HepG2 (cell line): ENCODE results near the gene MMRN2. TPM values are rescaled to one million over a fixed set of nuclear protein-coding genes. Genes with fewer than 3 reads are reported as not detected.

Experiments
- ATAC-seq: fragments of 200-7000 bp; cut with Tn5 transposase; 3 replicates; pipeline ENCODE4 v1.9.1; 2020; ENCODE audit warnings: mild to moderate bottlenecking, moderate library complexity
- BruUV-seq: library from RNA; stranded (reverse); fragments of 400-500 nt; replicated peaks from 2 replicates; lab custom pipeline; 2021; lab: Mats Ljungman, UMichigan
- CTCF ChIA-PET: fragments of 300-600 bp; formaldehyde crosslinking; extraction: SDS; loops from one replicate; lab custom pipeline; 2021; ENCODE audit warnings: low total read pairs, inconsistent platforms, low intra/inter-chr PET ratio; lab: Yijun Ruan, JAX
- POLR2A ChIA-PET: fragments of 350-600 bp; sonication (Branson Sonifier 250); formaldehyde crosslinking; loops from one replicate; lab custom pipeline; 2020; ENCODE audit warnings: antibody characterized with exemption, inconsistent platforms; lab: Yijun Ruan, JAX
- DNase-seq: peaks from one replicate; pipeline ENCODE4 v3.0.0-alpha.2; 2015; ENCODE audit warnings: low spot score
- FAIRE-seq: peaks from 3 replicates; lab custom pipeline; 2011; peaks lifted over from hg19 to GRCh38; lab: Jason Lieb, UNC
- H2AFZ ChIP-seq: one replicate; pipeline ENCODE4 v1.6.1; 2011; ENCODE audit warnings: low read length, inconsistent platforms
- H3K27ac ChIP-seq: fragments of 300-600 bp; 3 replicates; pipeline ENCODE4 v1.8.0; 2011; ENCODE audit warnings: mixed run types, mild to moderate bottlenecking, mixed read lengths, low read length, inconsistent platforms; ENCODE audit not compliant: insufficient read depth; ENCODE audit errors: extremely low read length
- H3K27me3 ChIP-seq, 2 experiments: fragments of 200-600 bp in 1 of 2; 2 replicates in 1 of 2; 3 replicates in 1 of 2; pipeline versions ENCODE4 v1.6.0 to v1.8.0; 2011; ENCODE audit warnings: low read length in 2 of 2, mild to moderate bottlenecking in 2 of 2, moderate library complexity in 2 of 2, inconsistent platforms in 1 of 2; ENCODE audit not compliant: insufficient read depth in 2 of 2, control insufficient read depth in 1 of 2
- H3K36me3 ChIP-seq, 2 experiments: fragments of 200-600 bp in 1 of 2; replicated peaks in 1 of 2; 2 replicates in 1 of 2; 3 replicates in 1 of 2; pipeline versions ENCODE4 v1.5.1 to v1.8.0; 2011; ENCODE audit warnings: low read length in 2 of 2, inconsistent platforms in 1 of 2; ENCODE audit not compliant: insufficient read depth in 2 of 2, control insufficient read depth in 1 of 2
- H3K4me1 ChIP-seq: 2 replicates; pipeline ENCODE4 v1.5.1; 2012; ENCODE audit warnings: low read length, inconsistent platforms; ENCODE audit not compliant: insufficient read depth
- H3K4me2 ChIP-seq: 2 replicates; pipeline ENCODE4 v1.6.0; 2011; ENCODE audit warnings: low read depth, low read length, inconsistent platforms
- H3K4me3 ChIP-seq, 3 experiments: fragments of 200-600 bp in 1 of 3; sonication (generic), shearing (Covaris generic) in 1 of 3; replicated peaks in 1 of 3; 2 replicates each; pipeline ENCODE4 v1.5.1; 2011 to 2016; ENCODE audit warnings: low read length in 3 of 3, inconsistent platforms in 2 of 3, low read depth in 2 of 3, mild to moderate bottlenecking in 2 of 3, control low read depth in 1 of 3, mixed read lengths in 1 of 3; ENCODE audit not compliant: insufficient read depth in 1 of 3
- H3K79me2 ChIP-seq: one replicate; pipeline ENCODE4 v1.6.1; 2011; ENCODE audit warnings: low read length, inconsistent platforms; ENCODE audit not compliant: insufficient read depth
- H3K9ac ChIP-seq: 2 replicates; pipeline ENCODE4 v1.6.0; 2011; ENCODE audit warnings: mild to moderate bottlenecking, low read depth, low read length, inconsistent platforms; ENCODE audit not compliant: insufficient read depth
- H3K9me3 ChIP-seq: 2 replicates; pipeline ENCODE4 v1.5.1; 2012; ENCODE audit warnings: mild to moderate bottlenecking, low read length
- H4K20me1 ChIP-seq: 2 replicates; pipeline ENCODE4 v1.6.0; 2011; ENCODE audit warnings: inconsistent platforms, mild to moderate bottlenecking, low read length, moderate library complexity; ENCODE audit not compliant: insufficient read depth
- BCL6 ChIP-seq: IDR thresholded peaks from 2 replicates; pipeline ENCODE4 v1.6.1; 2016; ENCODE audit warnings: missing genetic modification reagents, missing compliant biosample characterization
- GTF3A ChIP-seq: sonication (generic); formaldehyde crosslinking; conservative IDR thresholded peaks from 2 replicates; pipeline ENCODE4 v1.4.0; 2020; ENCODE audit warnings: mild to moderate bottlenecking, missing genetic modification reagents
- KAT8 ChIP-seq: IDR thresholded peaks from 2 replicates; pipeline ENCODE4 v1.6.1; 2016; ENCODE audit warnings: missing genetic modification reagents, missing compliant biosample characterization
- SNRNP70 ChIP-seq: fragments of 200-400 bp; formaldehyde crosslinking; IDR thresholded peaks from 2 replicates; pipeline ENCODE4 v1.6.1; 2017; ENCODE audit warnings: mild to moderate bottlenecking, low read depth, low read length, moderate library complexity
- ZFP36L1 ChIP-seq: sonication (generic); formaldehyde crosslinking; IDR thresholded peaks from 2 replicates; pipeline ENCODE4 v1.8.0; 2022; ENCODE audit warnings: mild to moderate bottlenecking, missing genetic modification reagents, moderate library complexity
- ZNF20 ChIP-seq: sonication (generic); formaldehyde crosslinking; IDR thresholded peaks from 2 replicates; pipeline ENCODE4 v1.4.0; 2020; ENCODE audit warnings: mild to moderate bottlenecking, moderate library complexity, missing genetic modification reagents
- ZNF367 ChIP-seq: sonication (generic); formaldehyde crosslinking; IDR thresholded peaks from 2 replicates; pipeline ENCODE4 v1.4.0; 2020; ENCODE audit warnings: missing genetic modification reagents, borderline replicate concordance
- ZNF441 ChIP-seq: sonication (generic); formaldehyde crosslinking; IDR thresholded peaks from 2 replicates; pipeline ENCODE4 v1.7.0; 2021; ENCODE audit warnings: missing genetic modification reagents, borderline replicate concordance
- ZNF549 ChIP-seq: sonication (generic); formaldehyde crosslinking; IDR thresholded peaks from 2 replicates; pipeline ENCODE4 v1.5.0; 2020; ENCODE audit warnings: missing genetic modification reagents
- WGBS: methylation state at CpG from one replicate; pipeline ENCODE4 v1.1.6; 2017; ENCODE audit warnings: low lambda C conversion rate; 5-methylcytosine and 5-hydroxymethylcytosine counted together
- in situ Hi-C: cut with HindIII; loops from 2 replicates; pipeline ENCODE4 v1.10.0; 2017; ENCODE audit warnings: low pct_unique_long_range_greater_than_20kb; ENCODE audit not compliant: extremely low pct_ligation_motif_present
- intact Hi-C: fragments of 100-400 bp; cut with micrococcal nuclease; formaldehyde crosslinking; loops from one replicate; pipeline ENCODE4 v1.10.0; 2022; ENCODE audit not compliant: unreplicated experiment
- polyA plus RNA-seq, 8 experiments: library from polyadenylated mRNA; depleted of rRNA in 3 of 8; stranded (reverse) in 7 of 8; unstranded in 1 of 8; fragments of >200 nt; fragmentation: Illumina TruSeq in 4 of 8; extraction: Trizol in 4 of 8; gene quantifications; 2 replicates each; pipeline versions ENCODE4 v1.2.1 to v1.2.3, GENCODE V29; 2011 to 2016; ENCODE audit warnings: low read depth in 4 of 8, missing spikeins in 1 of 8, mixed read lengths in 1 of 8; ENCODE audit not compliant: insufficient read depth in 1 of 8
- total RNA-seq, 5 experiments: library from RNA; depleted of rRNA; stranded (reverse); fragments of >200 nt; fragmentation: Illumina TruSeq; extraction: Trizol; gene quantifications; 2 replicates each; pipeline ENCODE4 v1.2.3, GENCODE V29; 2016; ENCODE audit warnings: low read depth in 1 of 5
- TF ChIP-seq, protein P1 (sequence below), 2 experiments: sonication (generic) in 1 of 2; formaldehyde crosslinking in 1 of 2; IDR thresholded peaks; 2 replicates each; pipeline versions ENCODE4 v1.6.1 to v1.9.0; 2014 to 2022; ENCODE audit warnings: antibody characterized with exemption in 1 of 2, borderline replicate concordance in 1 of 2, inconsistent platforms in 1 of 2, low read depth in 1 of 2, missing genetic modification reagents in 1 of 2
- TF ChIP-seq, protein P2 (sequence below): IDR thresholded peaks from 2 replicates; pipeline ENCODE4 v1.6.1; 2016
- TF ChIP-seq, protein P3 (sequence below): sonication (generic); formaldehyde crosslinking; IDR thresholded peaks from 2 replicates; pipeline ENCODE4 v1.8.0; 2022; ENCODE audit warnings: low read depth, missing genetic modification reagents
- TF ChIP-seq, protein P4 (sequence below): sonication (generic); formaldehyde crosslinking; IDR thresholded peaks from 2 replicates; pipeline ENCODE4 v1.9.0; 2022; ENCODE audit warnings: low read depth, missing genetic modification reagents

Gene MMRN2
- total and polyA plus RNA-seq, 2 of the 13 experiments (the other 11 are each of a cell fraction or from before 2014, with no cell fraction given), result 0.04 TPM; not detected in 1

DNA sequence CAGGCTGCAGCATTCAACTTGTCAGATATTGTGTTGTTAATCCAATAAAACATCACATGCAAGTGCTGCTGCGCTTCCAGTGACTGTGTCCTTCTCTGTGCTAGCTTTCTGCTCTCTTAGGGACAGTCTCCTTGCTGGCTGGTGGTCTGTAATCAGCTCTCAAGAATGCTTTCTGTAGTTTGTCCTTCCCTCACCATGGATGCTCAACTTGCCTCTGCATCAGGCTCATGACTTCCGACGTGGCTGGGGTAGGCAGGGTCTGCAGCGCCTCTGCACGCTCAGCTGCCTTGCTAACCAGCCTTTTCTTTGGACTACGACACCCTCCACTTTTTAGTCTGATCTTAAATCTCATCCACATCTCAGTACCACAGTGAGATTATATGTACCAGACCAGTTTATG is 58.3 kb downstream of the MMRN2 start:
- in situ Hi-C loops, result no loop called here
- Histone ChIP-seq H3K27me3 (no peaks in the 10 kb centered on the region), H3K9me3 (no peaks in the 10 kb centered on the region), H3K36me3 (peaks cover 10 to 33% of the 10 kb centered on the region in 2 experiments), H3K27ac (no peak overlapping the region), H2AFZ (no peak overlapping the region), H3K4me1 (no peaks in the 10 kb centered on the region), H4K20me1 (no peaks in the 10 kb centered on the region; the same call in 1 of the 2 replicates), H3K4me3 (no peak overlapping the region), H3K4me2 (no peak overlapping the region), H3K9ac (no peak overlapping the region), H3K79me2 (no peaks in the 10 kb centered on the region)
- FAIRE-seq, result no peak
- ATAC-seq, result peak; percentile 33; the same call in 2 of the 3 replicates
- WGBS, result 98% methylated on average over 6 of the region's 6 CpGs
- TF ChIP-seq KAT8 (CRISPR knock-in tag) (no peak), ZNF441 (no peak), ZNF549 (CRISPR knock-in tag) (no peak), SNRNP70 (no peak), GTF3A (no peak), ZNF367 (no peak), BCL6 (CRISPR knock-in tag) (no peak), ZNF20 (no peak), ZFP36L1 (CRISPR knock-in tag) (no peak)
- TF ChIP-seq, protein P1, sequence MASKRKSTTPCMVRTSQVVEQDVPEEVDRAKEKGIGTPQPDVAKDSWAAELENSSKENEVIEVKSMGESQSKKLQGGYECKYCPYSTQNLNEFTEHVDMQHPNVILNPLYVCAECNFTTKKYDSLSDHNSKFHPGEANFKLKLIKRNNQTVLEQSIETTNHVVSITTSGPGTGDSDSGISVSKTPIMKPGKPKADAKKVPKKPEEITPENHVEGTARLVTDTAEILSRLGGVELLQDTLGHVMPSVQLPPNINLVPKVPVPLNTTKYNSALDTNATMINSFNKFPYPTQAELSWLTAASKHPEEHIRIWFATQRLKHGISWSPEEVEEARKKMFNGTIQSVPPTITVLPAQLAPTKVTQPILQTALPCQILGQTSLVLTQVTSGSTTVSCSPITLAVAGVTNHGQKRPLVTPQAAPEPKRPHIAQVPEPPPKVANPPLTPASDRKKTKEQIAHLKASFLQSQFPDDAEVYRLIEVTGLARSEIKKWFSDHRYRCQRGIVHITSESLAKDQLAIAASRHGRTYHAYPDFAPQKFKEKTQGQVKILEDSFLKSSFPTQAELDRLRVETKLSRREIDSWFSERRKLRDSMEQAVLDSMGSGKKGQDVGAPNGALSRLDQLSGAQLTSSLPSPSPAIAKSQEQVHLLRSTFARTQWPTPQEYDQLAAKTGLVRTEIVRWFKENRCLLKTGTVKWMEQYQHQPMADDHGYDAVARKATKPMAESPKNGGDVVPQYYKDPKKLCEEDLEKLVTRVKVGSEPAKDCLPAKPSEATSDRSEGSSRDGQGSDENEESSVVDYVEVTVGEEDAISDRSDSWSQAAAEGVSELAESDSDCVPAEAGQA (IDR thresholded peaks at IDR 0.05; ENCODE audit: low read depth), result no peak
- TF ChIP-seq, protein P1 (CRISPR knock-in tag; IDR thresholded peaks at IDR 0.05; ENCODE audit: borderline replicate concordance), result no peak
- TF ChIP-seq, protein P2, sequence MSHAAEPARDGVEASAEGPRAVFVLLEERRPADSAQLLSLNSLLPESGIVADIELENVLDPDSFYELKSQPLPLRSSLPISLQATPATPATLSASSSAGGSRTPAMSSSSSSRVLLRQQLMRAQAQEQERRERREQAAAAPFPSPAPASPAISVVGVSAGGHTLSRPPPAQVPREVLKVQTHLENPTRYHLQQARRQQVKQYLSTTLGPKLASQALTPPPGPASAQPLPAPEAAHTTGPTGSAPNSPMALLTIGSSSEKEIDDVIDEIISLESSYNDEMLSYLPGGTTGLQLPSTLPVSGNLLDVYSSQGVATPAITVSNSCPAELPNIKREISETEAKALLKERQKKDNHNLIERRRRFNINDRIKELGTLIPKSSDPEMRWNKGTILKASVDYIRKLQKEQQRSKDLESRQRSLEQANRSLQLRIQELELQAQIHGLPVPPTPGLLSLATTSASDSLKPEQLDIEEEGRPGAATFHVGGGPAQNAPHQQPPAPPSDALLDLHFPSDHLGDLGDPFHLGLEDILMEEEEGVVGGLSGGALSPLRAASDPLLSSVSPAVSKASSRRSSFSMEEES, result no peak
- TF ChIP-seq, protein P3, sequence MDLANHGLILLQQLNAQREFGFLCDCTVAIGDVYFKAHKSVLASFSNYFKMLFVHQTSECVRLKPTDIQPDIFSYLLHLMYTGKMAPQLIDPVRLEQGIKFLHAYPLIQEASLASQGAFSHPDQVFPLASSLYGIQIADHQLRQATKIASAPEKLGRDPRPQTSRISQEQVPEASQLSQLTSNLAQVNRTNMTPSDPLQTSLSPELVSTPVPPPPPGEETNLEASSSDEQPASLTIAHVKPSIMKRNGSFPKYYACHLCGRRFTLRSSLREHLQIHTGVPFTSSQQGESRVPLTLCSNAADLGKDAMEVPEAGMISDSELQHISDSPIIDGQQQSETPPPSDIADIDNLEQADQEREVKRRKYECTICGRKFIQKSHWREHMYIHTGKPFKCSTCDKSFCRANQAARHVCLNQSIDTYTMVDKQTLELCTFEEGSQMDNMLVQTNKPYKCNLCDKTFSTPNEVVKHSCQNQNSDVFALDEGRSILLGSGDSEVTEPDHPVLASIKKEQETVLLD, result no peak
- TF ChIP-seq, protein P4, sequence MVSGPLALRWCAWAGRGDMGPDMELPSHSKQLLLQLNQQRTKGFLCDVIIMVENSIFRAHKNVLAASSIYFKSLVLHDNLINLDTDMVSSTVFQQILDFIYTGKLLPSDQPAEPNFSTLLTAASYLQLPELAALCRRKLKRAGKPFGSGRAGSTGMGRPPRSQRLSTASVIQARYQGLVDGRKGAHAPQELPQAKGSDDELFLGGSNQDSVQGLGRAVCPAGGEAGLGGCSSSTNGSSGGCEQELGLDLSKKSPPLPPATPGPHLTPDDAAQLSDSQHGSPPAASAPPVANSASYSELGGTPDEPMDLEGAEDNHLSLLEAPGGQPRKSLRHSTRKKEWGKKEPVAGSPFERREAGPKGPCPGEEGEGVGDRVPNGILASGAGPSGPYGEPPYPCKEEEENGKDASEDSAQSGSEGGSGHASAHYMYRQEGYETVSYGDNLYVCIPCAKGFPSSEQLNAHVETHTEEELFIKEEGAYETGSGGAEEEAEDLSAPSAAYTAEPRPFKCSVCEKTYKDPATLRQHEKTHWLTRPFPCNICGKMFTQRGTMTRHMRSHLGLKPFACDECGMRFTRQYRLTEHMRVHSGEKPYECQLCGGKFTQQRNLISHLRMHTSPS (CRISPR knock-in tag), result no peak
- intact Hi-C loops, result loop anchor here (1.0 to 5.0 kb wide), 3 partner anchors 142 to 210 kb away; partner anchors contain the start of gene BMPR1A
- no peak for DNase-seq
- no TSS peak for BruUV-seq
- POLR2A ChIA-PET, result interaction anchor here (0.6 to 1.9 kb wide), 2 partner anchors 143 to 858 kb away, joined by 4 read pairs; no protein-coding TSS in a partner anchor
- CTCF ChIA-PET, result interaction anchor here (1.4 to 3.8 kb wide), 4 partner anchors 188 to 211 kb away, joined by 5 to 31 read pairs (median 17); no protein-coding TSS in a partner anchor
